ENCODE results near the gene MRPL53. TPM values are rescaled to one million over a fixed set of nuclear protein-coding genes. Genes with fewer than 3 reads are reported as not detected.

Gene MRPL53
- total and polyA plus RNA-seq, 2 of the 13 experiments (the other 11 are each of a cell fraction or from before 2014, with no cell fraction given): 34.3 to 51.9 TPM

DNA sequence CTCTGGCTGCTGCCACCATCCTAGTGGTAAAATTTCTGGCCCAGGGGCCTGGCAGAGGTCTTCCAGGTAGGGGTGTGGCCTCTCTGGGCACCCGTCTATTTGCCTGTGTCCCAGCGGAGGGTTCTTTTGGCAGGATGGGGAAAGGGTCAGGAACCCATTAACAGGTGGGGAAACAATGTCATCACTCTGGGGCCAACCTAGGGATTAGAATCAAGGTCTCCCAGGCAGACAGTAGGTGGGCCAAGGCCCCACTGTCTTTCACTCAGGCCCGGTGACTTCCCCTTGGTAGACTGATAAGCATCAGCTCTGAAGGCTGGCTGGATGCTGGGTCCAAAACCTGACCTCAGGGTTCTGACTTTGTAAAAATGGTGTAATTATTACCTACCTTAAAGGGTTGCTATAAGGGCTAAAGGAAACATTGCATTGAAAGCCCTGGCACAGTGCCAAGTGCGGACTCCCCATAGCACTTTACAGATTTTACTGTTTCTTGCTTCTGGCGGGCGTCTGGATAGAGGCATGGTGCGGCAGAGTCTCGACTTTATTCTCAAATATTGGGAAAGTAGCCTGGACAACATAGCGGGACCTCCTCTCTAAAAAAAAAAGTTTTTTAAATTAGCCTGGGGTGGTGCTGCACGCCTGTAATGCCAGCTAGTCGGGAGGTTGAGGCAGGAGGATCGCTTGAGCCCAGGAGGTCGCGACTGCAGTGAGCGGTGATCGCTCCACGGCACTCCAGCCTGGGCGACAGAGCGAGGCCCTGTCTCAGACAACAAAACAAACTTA lies 24.7 kb upstream of the MRPL53 start (continued):
- TF ChIP-seq, protein P1, sequence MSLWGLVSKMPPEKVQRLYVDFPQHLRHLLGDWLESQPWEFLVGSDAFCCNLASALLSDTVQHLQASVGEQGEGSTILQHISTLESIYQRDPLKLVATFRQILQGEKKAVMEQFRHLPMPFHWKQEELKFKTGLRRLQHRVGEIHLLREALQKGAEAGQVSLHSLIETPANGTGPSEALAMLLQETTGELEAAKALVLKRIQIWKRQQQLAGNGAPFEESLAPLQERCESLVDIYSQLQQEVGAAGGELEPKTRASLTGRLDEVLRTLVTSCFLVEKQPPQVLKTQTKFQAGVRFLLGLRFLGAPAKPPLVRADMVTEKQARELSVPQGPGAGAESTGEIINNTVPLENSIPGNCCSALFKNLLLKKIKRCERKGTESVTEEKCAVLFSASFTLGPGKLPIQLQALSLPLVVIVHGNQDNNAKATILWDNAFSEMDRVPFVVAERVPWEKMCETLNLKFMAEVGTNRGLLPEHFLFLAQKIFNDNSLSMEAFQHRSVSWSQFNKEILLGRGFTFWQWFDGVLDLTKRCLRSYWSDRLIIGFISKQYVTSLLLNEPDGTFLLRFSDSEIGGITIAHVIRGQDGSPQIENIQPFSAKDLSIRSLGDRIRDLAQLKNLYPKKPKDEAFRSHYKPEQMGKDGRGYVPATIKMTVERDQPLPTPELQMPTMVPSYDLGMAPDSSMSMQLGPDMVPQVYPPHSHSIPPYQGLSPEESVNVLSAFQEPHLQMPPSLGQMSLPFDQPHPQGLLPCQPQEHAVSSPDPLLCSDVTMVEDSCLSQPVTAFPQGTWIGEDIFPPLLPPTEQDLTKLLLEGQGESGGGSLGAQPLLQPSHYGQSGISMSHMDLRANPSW (CRISPR knock-in tag; IDR thresholded peaks at IDR 0.05; ENCODE audit: borderline replicate concordance): no peak
- peak; percentile 74 for TF ChIP-seq SKI (IDR thresholded peaks at IDR 0.05; ENCODE audit: partially characterized antibody)
- TF ChIP-seq ZNF577 (CRISPR knock-in tag; IDR thresholded peaks at IDR 0.05; ENCODE audit: borderline replicate concordance, low read depth): 0 out of 2 replicates have a peak, but pooled peaks have one; percentile 13
- TF ChIP-seq ZBTB3 (CRISPR knock-in tag; IDR thresholded peaks at IDR 0.05; ENCODE audit: borderline replicate concordance, low read depth): no peak
- no peak; the same call in 1 of the 2 replicates for TF ChIP-seq ZNF136 (CRISPR knock-in tag; IDR thresholded peaks at IDR 0.05; ENCODE audit: low read depth)
- peak; percentile 75 for TF ChIP-seq PPARG (CRISPR knock-in tag; conservative IDR thresholded peaks at IDR 0.05)
- no peak for TF ChIP-seq ZFP62 (CRISPR knock-in tag; IDR thresholded peaks at IDR 0.05)
- no peak for TF ChIP-seq MAFK (conservative IDR thresholded peaks at IDR 0.05 in 1 of 2, IDR thresholded peaks at IDR 0.05 in 1 of 2; ENCODE audit: low read length in 2 of 2)
- TF ChIP-seq, protein P2, sequence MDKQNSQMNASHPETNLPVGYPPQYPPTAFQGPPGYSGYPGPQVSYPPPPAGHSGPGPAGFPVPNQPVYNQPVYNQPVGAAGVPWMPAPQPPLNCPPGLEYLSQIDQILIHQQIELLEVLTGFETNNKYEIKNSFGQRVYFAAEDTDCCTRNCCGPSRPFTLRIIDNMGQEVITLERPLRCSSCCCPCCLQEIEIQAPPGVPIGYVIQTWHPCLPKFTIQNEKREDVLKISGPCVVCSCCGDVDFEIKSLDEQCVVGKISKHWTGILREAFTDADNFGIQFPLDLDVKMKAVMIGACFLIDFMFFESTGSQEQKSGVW (CRISPR knock-in tag; IDR thresholded peaks at IDR 0.05; ENCODE audit: borderline replicate concordance): no peak
- TF ChIP-seq U2AF2 (IDR thresholded peaks at IDR 0.05; ENCODE audit: low read depth, low read length): no peak
- TF ChIP-seq, protein P3, sequence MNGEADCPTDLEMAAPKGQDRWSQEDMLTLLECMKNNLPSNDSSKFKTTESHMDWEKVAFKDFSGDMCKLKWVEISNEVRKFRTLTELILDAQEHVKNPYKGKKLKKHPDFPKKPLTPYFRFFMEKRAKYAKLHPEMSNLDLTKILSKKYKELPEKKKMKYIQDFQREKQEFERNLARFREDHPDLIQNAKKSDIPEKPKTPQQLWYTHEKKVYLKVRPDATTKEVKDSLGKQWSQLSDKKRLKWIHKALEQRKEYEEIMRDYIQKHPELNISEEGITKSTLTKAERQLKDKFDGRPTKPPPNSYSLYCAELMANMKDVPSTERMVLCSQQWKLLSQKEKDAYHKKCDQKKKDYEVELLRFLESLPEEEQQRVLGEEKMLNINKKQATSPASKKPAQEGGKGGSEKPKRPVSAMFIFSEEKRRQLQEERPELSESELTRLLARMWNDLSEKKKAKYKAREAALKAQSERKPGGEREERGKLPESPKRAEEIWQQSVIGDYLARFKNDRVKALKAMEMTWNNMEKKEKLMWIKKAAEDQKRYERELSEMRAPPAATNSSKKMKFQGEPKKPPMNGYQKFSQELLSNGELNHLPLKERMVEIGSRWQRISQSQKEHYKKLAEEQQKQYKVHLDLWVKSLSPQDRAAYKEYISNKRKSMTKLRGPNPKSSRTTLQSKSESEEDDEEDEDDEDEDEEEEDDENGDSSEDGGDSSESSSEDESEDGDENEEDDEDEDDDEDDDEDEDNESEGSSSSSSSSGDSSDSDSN (CRISPR knock-in tag; IDR thresholded peaks at IDR 0.05): no peak
- no peak for TF ChIP-seq CBFB (CRISPR knock-in tag; IDR thresholded peaks at IDR 0.05)
- peak; percentile 24 for TF ChIP-seq ZEB1 (IDR thresholded peaks at IDR 0.05; ENCODE audit: insufficient replicate concordance, low read depth)
- TF ChIP-seq ZKSCAN5 (CRISPR knock-in tag; IDR thresholded peaks at IDR 0.05): no peak
- TF ChIP-seq KLF13 (CRISPR knock-in tag; IDR thresholded peaks at IDR 0.05): no peak
- TF ChIP-seq, protein P4, sequence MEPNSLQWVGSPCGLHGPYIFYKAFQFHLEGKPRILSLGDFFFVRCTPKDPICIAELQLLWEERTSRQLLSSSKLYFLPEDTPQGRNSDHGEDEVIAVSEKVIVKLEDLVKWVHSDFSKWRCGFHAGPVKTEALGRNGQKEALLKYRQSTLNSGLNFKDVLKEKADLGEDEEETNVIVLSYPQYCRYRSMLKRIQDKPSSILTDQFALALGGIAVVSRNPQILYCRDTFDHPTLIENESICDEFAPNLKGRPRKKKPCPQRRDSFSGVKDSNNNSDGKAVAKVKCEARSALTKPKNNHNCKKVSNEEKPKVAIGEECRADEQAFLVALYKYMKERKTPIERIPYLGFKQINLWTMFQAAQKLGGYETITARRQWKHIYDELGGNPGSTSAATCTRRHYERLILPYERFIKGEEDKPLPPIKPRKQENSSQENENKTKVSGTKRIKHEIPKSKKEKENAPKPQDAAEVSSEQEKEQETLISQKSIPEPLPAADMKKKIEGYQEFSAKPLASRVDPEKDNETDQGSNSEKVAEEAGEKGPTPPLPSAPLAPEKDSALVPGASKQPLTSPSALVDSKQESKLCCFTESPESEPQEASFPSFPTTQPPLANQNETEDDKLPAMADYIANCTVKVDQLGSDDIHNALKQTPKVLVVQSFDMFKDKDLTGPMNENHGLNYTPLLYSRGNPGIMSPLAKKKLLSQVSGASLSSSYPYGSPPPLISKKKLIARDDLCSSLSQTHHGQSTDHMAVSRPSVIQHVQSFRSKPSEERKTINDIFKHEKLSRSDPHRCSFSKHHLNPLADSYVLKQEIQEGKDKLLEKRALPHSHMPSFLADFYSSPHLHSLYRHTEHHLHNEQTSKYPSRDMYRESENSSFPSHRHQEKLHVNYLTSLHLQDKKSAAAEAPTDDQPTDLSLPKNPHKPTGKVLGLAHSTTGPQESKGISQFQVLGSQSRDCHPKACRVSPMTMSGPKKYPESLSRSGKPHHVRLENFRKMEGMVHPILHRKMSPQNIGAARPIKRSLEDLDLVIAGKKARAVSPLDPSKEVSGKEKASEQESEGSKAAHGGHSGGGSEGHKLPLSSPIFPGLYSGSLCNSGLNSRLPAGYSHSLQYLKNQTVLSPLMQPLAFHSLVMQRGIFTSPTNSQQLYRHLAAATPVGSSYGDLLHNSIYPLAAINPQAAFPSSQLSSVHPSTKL (CRISPR knock-in tag; IDR thresholded peaks at IDR 0.05): peak; percentile 35; the same call in 1 of the 2 replicates
- no peak for TF ChIP-seq NFRKB (IDR thresholded peaks at IDR 0.05)
- no peak for TF ChIP-seq ZNF670 (CRISPR knock-in tag; IDR thresholded peaks at IDR 0.05; ENCODE audit: borderline replicate concordance)

Data from HepG2 (cell line).